Activated CD8-positive, alpha-beta memory T cell treated with anti-CD3 and anti-CD28 coated beads for 24 hours (primary cell): ENCODE results near the gene MYO1E.

Experiments used
- DNase-seq: peaks from one replicate; pipeline ENCODE4 v3.0.0-alpha.2; 2020

MYO1E gene

DNA sequence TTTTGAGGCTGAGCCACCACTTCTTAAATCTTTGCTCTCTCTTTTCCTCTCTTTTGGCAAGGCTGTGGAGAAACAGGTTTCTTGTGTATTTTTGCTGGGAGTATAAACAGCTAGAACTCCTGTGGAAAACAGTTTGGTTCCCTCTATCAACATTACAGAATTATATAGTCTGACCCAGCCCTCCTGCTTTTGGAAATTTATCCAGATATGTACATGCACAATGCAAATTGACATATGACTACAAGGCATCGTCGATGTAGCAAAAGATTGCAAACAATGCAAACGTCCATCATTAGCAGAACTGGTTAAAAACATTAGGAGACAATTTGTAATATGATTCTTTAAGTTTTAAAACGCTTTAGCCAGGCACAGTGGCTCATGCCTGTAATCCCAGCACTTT lies 12.5 kb upstream of the MYO1E start:
- DNase-seq, result no peak

- DNase-seq, result no peak
Observed at GRCh38 chr15:59384507-59384906, 11.8 kb upstream of the MYO1E start.

GRCh38 chr15:59380902-59381610 lies 8.4 kb upstream of the MYO1E start:
- no peak for DNase-seq

DNA sequence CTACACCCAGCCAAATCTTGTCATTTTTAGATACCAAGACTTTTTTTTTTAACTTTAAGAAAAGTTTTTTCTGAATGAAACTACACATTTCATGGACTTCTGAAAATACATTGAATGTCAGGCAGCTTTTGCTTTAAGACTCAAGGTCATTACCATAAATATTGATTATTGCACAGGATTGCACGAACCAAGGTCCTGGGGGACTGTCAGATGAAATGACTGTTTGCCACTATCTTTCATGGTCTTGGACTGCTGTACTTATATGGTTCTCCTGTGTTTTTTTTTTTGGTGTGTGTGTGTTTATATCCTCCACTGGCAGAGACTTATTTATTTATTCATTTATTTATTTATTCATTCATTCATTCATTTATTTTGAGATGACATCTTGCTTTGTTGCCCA lies 6.9 kb upstream of the MYO1E start:
- DNase-seq, result no peak

- no peak for DNase-seq
Observed at GRCh38 chr15:59378855-59379254, 6.2 kb upstream of the MYO1E start.

- DNase-seq, result no peak
Observed at GRCh38 chr15:59377924-59378323, 5.3 kb upstream of the MYO1E start.

- DNase-seq, result no peak
Observed at GRCh38 chr15:59376733-59377132, 4.1 kb upstream of the MYO1E start.

GRCh38 chr15:59373215-59373614 lies 544 bp upstream of the MYO1E start:
- no peak for DNase-seq

DNA sequence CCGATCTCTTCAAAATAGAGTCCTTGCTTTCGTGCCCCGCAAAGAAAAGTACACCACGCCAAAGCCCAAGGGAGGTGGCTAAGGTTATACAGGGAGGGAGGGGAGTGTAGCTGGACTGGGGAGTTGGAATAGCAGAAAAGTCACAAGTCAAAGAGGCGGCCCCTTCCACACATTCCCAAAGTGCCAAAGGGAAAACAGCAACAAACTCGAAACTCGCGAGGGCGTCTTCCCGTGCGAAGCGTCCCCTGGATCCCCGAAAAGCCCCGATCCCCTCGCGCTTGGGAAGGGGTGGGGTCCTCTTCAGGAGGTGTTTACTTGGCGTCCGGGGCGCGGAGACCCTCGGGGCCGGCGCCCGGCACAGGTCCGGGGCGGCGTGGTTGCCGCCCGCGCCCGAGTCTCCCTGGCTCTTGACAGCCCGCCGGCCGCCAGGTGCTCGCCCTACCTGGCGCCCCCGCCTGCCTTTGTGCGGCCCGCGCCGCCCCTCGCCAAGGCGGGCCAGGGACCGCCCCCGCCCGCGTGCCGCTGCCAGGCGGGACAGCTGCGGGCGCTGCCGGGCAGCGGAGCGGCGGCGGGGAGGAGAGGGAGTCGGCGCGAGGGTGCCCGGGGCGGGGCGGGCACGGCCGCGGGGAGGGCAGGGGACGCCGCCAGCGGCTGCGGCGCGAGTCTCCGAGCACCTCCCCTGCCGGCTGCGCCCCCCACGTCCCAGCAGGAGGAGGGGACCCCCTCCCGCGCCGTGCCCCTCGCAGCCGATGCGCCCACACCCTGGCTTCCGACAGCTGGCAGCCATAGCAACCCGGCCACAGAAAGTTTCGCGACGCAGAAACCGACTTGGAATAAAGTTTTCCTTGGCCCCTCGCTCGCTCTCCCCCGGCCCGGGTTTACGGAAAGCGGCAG lies 966 bp downstream of the MYO1E start:
- DNase-seq, result no peak

GRCh38 chr15:59369597-59369996 lies 3.1 kb downstream of the MYO1E start:
- DNase-seq, result no peak

- no peak for DNase-seq
Observed at GRCh38 chr15:59367022-59367451, 5.6 kb downstream of the MYO1E start.

DNA sequence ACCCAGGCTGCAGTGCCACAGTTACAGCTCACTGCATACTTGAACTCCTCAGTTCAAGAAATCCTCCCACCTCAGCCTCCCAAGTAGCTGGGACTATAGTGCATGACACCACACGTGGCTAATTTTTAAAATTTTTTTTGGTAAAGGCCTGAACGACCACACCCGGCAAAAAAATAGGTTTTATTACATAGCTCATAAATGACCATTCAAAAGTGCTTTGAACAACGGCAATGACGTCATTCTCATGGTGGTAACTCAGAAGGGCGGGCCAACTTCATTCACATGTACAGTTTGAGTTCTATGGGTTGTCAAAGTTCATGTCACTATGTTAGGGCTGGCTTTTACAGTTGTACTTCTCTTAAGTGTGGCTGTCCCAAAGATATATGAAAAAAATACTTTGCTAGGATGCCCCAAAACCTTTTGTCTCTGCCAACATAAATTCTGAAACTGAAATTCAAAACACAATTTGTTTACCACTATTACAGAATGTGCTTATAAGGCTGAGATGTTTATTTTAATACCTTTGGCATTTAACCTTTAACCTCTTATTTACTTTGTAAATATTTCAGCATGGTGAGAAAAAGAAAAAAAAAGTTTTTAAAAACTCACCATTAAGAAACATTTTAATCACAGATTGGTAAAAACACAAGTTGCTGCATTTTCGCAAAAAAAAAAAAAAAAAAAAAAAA lies 6.2 kb downstream of the MYO1E start:
- DNase-seq, result no peak

DNA sequence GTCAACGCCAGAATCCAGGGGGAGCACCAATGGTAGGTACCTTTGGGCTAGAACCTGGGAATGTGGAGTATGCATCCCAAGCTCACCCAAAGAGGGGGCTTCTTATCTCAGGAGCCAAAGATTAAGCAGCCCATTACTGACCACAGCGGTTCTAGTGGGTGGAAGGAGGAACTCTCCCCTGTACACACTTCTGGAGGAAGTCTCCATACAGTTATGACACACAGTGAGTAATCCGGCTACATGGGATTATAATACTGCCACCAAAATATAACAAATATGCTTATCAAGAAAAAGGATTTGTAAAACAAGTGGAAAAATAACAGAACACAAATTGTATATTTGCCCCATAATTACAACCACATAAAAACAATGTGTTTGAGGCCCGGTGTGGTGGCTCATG lies 8.4 kb downstream of the MYO1E start:
- DNase-seq, result no peak

- DNase-seq, result no peak
Observed at GRCh38 chr15:59362331-59362730, 10.3 kb downstream of the MYO1E start.

DNA sequence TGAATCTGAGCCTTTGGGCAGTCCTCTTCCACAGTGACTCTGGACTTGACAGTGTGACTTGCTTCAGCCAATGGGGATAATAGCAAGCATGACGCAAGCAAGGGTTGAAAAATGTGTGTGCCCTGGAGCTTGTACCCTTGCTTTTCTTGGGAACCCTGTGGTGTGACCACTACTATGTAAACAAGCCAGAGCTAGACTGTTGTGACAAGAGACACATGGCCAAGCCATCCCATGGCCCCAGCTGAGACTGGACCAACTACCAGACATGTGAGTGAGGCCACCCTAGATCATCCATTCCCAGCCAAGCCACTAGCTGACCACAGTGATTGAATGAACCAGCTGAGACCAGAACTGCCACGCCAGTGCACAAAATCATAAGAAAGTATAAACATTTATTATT lies 11.8 kb downstream of the MYO1E start:
- DNase-seq, result no peak

GRCh38 chr15:59360305-59360704 lies 12.4 kb downstream of the MYO1E start:
- no peak for DNase-seq

- no peak for DNase-seq
Observed at GRCh38 chr15:59355730-59356129, 16.9 kb downstream of the MYO1E start.

- no peak for DNase-seq
Observed at GRCh38 chr15:59354417-59355031, 18.1 kb downstream of the MYO1E start.

GRCh38 chr15:59353994-59354416 lies 18.7 kb downstream of the MYO1E start:
- no peak for DNase-seq

GRCh38 chr15:59352683-59353082 lies 20.0 kb downstream of the MYO1E start:
- DNase-seq, result no peak

DNA sequence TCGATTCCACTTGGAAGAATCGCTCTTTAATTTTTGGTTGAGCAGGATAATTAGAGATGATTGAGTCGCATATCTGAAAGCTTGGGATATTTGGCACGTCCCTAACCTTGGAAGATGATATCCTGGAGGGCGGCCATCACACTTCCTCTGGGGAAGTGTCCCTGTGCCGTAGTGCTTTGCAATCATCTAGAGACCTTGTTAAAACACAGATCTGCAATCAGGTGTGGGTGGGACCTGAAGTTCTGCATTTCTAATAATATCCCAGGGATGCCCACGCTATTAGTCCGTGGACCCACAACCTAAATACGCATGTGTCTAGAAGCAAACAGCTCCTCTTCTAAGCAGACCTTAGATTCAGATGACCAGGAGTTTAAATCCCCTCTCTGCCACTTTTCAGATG lies 20.5 kb downstream of the MYO1E start:
- no peak for DNase-seq

- DNase-seq, result no peak
Observed at GRCh38 chr15:59350421-59350732, 22.3 kb downstream of the MYO1E start.

DNA sequence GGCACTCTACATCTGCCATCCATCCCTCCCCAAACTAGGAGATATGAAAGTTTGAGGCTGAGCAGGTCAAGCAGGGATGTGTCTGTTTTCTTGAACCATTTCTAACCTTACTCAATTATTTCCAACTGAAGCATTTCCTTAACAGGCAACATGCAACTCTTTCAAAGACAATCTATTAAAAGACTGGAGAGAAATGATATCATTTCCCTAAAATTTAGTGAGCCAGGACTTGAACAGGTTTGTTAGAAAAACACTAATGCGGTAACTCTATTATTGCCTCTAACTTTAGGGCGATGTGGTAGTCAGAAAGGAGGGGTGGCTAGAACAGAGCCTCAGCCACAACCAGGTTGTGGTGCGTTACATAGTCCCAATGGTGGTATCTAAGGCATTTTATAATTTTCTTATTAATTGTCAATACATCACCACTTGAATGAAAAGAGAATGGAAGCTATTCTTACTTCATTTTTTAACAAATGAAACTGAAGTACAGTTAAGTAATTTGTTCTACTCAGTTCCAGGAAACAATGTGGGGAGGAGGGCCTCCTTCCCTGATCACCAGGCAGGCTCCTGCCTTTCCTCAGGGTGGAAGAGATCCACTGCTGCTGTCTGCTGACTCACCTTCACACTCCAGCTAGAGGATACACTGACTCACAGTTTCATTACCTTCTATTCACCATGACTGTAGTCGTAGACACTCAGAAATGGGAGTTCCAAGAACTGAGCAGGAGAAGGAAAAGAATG lies 22.8 kb downstream of the MYO1E start:
- no peak for DNase-seq
